GM10248 (cell line): ENCODE results near the gene PTPRG.

Experiments used
- CTCF ChIA-PET: fragments of 300-600 bp; sonication (Branson Sonifier 250); formaldehyde crosslinking; extraction: SDS; loops from one replicate; lab custom pipeline; 2021; ENCODE audit warnings: antibody characterized with exemption; lab: Yijun Ruan, JAX
- POLR2A ChIA-PET: fragments of 350-650 bp; sonication (Branson Sonifier 250); formaldehyde crosslinking; extraction: SDS; loops from one replicate; lab custom pipeline; 2020; ENCODE audit warnings: antibody characterized with exemption; lab: Yijun Ruan, JAX
- DNase-seq: peaks from one replicate; pipeline ENCODE4 v3.0.0; 2012; ENCODE audit errors: extremely low spot score
- CTCF ChIP-seq: IDR thresholded peaks from 2 replicates; pipeline ENCODE4 v1.5.1; 2012; ENCODE audit warnings: mild to moderate bottlenecking, low read depth; ENCODE audit errors: extremely low read depth, missing control alignments, control extremely low read depth

PTPRG gene

GRCh38 chr3:62281726-62282125, 720.4 kb downstream of the PTPRG start:
- DNase-seq: no peak
- CTCF ChIA-PET: no interaction called here

GRCh38 chr3:62284442-62284841, 723.1 kb downstream of the PTPRG start:
- POLR2A ChIA-PET: no interaction called here
- CTCF ChIA-PET: no interaction called here
- TF ChIP-seq CTCF: no peak
- no peak for DNase-seq

More at GRCh38 chr3:62281726-62282125, 720.4 kb downstream of the PTPRG start:
- POLR2A ChIA-PET: no interaction called here
- no peak for TF ChIP-seq CTCF

GRCh38 chr3:62287392-62287927, 726.1 kb downstream of the PTPRG start:
- DNase-seq: no peak
- POLR2A ChIA-PET: no interaction called here
- no peak for TF ChIP-seq CTCF

GRCh38 chr3:62289922-62290321, 728.6 kb downstream of the PTPRG start:
- DNase-seq: no peak
- no peak for TF ChIP-seq CTCF
- CTCF ChIA-PET: interaction anchor here (1.0 kb wide), 1 partner anchor 10 kb away, joined by 3 read pairs; no protein-coding TSS in a partner anchor
- POLR2A ChIA-PET: no interaction called here

More at GRCh38 chr3:62287392-62287927, 726.1 kb downstream of the PTPRG start:
- CTCF ChIA-PET: interaction anchor here (1.0 to 1.6 kb wide), 2 partner anchors 9 to 40 kb away, joined by 3 to 4 read pairs; no protein-coding TSS in a partner anchor

GRCh38 chr3:62293051-62293780, 731.8 kb downstream of the PTPRG start:
- no peak for TF ChIP-seq CTCF
- CTCF ChIA-PET: no interaction called here
- POLR2A ChIA-PET: no interaction called here
- no peak for DNase-seq

- CTCF ChIA-PET: interaction anchor here (1.3 to 2.7 kb wide), 3 partner anchors 9 to 22 kb away, joined by 3 to 8 read pairs (median 4); no protein-coding TSS in a partner anchor
- POLR2A ChIA-PET: no interaction called here
- no peak for TF ChIP-seq CTCF
- DNase-seq: no peak
Measured at GRCh38 chr3:62295571-62295970, 734.2 kb downstream of the PTPRG start.
